Lung microvascular endothelial cell (primary cell): ENCODE measurements around the gene RAB3C. TPM values are rescaled to one million over a fixed set of nuclear protein-coding genes. Genes with fewer than 3 reads are reported as not detected.
"Not testable (repeated sequence)": the region's sequence is repeated elsewhere in the genome, so short reads cannot be mapped to it uniquely, and the experiment has no call there.

ENCODE experiments used
- DNase-seq, 2 donors: peaks; one replicate each; pipeline versions ENCODE4 v3.0.0 to v3.0.0-alpha.2; 2010; ENCODE audit warnings: low read depth in 2 of 2
- total RNA-seq: library from RNA; depleted of rRNA; stranded (reverse); fragments of >200 nt; gene quantifications from 2 replicates; pipeline ENCODE4 v1.2.1, GENCODE V29; 2014

RAB3C gene
- total RNA-seq, 1 donor from 2014 or later, result under 0.01 TPM

DNA sequence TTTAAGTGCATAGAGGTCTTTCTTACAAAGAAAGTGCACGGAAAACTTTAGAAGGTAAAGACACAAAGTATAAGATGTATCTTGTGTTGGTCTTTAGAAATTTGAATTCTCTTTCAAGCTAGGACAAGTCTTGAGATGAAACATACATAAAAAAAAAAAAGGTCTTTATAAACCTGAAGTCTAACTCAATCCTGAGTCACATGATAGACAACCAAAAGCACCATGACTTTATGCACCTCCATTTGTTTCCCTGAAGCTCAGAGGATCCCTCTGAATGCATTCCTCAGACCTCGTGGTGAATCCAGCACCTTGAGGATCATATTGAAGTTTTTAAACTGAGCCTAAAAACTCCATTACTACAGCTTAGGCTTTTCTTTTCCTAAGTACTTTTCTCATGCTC lies 91.8 kb downstream of the RAB3C start:
- no peak for DNase-seq

DNA sequence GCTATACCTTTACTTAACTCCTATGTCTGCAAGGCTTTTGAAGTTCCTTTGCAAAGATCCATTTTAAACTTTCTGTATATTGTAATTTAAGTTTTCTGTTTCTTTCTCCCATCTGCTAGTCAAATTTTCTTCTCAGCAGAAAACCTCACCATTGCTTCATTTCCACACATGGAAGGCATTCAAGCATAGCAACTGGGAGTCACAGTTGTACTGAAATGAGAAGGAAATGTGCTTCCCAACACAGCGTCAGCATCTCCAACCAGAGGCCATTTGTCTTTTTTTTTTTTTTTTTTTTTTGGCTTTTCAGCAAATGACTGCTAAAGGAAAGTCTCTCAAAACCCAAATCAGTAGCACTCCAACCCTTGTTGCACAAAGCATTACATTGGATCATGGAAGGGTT lies 92.5 kb downstream of the RAB3C start:
- DNase-seq, result no peak

DNA sequence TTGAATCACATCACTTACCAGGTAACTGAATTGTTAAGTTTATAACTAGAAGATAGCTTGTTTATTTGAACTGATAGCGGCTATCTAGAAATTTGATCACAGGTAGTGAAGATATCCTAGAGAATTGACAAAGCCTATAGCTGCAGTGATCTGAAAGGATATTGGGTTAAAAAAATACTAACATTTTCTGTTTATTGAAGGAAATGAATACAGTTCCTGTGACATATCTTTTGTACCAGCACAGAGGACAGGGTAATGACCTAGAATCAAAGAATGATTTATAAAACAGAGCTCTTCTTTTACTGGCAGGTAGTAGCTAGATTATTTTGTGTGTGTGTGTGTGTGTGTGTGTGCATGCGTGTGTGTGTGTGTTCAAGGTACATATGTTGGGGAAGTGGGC lies 94.8 kb downstream of the RAB3C start:
- DNase-seq, result peak; percentile 38 to 78

DNA sequence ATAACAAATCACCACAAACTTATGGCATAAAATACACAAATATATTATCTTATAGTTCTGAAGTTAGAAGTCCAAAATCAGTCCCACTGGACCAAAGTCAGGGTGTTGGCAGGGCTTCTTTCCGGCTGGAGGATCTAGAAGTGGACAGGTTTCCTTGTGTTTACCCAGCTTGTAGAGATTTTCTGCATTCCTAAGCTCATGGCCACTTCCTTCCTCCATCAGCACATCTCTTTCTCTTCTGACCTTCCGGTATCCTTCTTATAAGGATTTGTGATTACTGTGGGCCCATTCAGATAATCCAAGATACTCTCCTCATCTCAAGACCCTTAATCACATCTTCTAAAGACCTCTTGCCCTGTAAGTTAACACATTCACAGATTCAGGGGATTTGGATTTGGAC lies 97.6 kb downstream of the RAB3C start:
- DNase-seq, result peak; percentile 20 to 80

DNA sequence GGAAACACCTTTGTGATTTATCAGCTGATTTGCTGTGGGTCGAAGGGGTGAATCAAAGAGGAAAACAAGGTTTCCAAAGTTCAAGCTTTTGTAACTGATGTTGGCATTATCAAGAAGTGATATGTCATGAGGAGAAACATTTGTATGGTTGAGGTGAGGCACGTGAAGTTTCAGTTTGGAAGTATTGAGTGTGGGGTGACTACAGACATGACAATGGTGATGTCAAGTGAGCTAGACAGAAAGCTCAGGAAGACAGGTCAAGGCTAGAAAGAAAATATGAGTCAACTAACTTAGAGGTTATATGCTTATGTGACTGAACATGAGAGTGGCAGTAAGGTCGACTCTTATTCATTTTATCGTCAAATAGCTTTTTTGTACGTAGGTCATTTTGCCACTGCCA lies 99.1 kb downstream of the RAB3C start:
- DNase-seq, result peak in 1 of 2 donors; percentile 59

DNA sequence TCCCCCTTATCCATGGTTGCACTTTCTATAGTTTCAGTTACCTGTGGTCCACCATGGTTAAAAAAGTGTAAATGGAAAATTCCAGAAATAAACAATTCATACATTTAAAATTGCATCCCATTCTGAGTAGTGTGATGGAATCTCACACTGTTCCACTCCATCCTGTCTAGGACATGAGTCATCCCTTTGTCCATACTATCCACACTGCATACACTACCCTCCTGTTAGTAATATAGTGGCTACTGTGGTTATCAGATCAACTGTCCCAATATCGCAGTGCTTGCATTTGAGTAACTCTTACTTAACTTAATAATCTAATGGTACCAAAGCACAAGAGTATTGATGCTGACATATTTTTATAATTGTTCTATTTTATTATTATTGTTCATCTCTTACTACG lies 100.7 kb downstream of the RAB3C start:
- peak; percentile 57 to 69 for DNase-seq

DNA sequence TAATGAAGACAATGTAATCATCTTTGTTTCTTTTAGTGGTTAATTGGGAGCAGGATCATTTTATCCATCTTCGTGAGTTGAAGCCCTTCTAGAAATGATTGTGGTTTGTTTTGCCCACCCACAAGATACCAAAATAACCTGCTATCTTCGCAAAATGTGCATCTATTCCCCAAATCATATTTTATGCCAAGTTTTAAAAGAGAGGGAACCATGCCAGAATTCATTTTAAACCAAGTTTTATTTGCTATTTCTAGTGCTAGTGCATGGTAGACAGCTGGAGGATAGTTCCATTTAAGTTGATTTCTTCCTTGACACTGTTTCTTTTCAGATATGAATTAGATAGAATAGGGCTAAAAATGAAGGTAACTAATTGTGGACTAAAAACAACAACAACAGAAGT lies 104.2 kb downstream of the RAB3C start:
- DNase-seq, result no peak

DNA sequence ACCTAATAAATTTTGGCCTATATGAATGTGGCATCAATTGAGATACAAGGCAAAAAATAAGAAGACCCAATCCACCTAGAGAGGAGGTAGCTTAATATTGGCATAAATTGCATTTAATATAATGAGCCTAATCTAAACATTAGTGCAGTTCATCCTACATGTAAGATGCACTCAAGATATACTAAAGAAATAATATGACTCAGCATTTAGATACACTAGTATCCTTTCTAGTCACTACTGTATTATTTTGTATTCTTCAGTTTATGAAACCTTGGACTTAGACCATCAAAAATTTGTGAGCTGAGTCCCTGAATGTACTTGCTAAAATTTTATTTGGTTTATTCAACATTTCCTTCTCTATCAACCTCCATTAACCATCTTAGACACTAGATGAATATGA lies 104.7 kb downstream of the RAB3C start:
- no peak for DNase-seq

DNA sequence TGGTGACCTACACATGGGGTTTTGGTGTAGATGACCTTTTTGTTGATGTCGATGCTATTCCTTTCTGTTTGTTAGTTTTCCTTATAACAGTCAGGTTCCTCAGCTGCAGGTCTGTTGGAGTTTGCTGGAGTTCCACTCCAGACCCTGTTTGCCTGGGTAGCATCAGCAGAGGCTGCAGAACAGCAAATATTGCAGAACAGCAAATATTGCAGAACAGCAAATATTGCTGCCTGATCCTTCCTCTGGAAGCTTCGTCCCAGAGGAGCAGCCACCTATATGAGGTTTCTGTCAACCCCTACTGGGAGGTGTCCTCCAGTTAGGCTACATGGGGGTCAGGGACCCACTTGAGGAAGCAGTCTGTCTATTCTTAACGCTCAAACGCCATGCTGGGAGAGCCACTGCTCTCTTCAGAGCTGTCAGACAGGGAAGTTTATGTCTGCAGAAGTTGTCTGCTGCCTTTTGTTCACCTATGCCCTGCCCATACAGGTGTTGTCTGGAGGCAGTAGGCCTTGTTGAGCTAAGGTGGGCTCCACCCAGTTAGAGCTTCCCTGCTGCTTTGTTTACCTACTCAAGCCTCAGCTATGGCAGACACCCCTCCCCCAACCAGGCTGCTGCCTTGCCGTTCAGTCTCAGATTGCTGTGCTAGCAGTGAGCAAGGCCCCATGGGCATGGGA lies 116.3 kb downstream of the RAB3C start:
- DNase-seq, result not testable (repeated sequence)

DNA sequence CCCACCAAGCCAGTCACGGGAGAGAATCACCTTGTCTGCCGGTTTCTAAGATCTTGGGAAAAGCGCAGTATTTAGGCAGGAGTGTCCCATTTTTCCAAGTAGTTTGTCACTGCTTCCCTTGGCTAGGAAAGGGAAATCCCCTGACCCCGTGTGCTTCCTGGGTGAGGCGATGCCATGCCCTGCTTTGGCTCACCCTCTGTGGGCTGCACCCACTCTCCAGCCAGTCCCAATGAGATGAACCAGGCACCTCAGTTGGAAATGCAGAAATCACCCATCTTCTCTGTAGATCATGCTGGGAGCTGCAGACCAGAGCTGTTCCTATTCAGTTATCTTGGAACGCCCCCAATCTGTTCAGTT lies 116.9 kb downstream of the RAB3C start:
- DNase-seq, result no peak

DNA sequence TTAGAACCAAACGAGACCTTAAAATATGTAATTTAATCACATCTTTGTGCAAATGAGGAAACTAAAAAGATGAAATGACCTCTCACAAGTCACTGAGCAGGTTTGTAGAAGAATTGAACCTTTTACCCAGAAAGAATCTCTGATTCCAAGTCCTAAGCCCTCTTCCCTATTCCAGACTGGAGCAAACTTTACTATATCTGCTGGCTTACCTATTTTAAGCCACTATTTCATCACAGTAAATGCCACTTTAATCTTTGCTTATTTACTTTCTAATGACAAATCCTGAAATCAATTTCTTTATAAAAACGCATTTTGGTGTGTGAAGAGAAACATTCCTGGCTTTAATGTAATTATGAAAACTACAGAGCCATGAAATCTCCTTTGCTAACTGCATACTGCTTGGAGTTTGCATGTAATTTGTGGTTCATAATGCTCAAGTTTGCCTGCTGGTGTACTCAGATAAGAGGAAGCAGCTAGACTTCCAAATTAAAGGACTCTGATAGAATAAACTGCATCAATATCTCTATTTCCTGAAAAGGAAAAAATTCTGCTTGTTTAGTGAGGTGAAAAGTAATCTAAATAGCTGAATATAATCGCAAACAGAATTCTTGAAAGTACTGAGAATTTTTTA lies 121.2 kb downstream of the RAB3C start:
- no peak for DNase-seq

DNA sequence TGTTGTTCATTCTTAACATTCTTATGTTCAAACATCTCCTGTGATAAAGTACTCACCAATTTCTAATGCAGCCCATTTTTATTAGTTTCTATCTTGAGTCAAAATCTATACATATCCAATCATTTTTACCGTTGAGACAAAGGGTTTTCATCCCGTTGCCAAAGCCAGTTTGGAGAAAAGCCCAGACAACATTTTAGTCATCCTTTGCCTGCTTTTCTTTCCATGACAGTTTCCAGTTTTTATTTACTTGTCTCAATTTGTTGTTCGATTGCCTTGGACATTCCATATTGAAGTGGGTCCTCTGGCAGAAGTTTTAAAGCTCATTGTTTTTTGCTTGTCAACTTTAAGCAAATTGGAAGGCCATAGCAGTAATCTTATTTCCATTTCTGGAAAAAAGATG lies 123.9 kb downstream of the RAB3C start:
- DNase-seq, result peak in 1 of 2 donors; percentile 87

DNA sequence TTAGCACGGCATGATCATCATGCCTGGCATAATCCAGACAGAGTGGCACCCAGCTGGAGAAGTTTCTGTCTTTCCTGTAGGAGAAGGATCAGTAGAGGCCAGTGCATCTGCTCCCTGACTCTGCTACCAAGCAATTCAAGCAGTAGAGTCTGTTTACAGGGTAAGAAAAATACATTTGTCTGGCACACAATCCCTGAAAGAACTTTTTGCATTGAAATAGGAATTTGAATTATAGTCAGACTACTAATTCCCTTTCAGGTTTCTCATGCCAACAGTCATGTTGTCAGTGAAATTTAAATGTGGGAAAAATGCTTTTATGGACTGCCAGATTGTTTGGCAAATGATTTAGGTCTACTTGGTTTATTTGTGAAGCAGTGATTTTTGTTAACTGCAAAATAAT lies 125.6 kb downstream of the RAB3C start:
- DNase-seq, result no peak

DNA sequence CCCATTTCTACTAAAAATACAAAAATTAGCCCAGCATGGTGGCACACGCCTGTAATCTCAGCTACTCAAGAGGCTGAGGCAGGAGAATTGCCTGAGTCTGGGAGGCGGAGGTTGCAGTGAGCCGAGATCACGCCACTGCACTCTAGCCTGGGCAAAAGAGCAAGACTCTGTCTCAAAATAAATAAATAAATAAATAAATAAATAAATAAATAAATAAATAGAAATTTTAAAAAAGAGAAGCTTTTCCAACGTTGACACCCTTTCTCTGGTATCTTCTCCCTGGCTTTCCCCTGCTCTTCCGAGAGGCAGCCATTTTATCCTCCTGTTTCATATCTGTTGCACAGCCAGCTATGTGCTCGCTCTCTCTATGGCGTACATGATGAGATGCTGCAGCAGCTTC lies 127.5 kb downstream of the RAB3C start:
- not testable (repeated sequence) for DNase-seq

DNA sequence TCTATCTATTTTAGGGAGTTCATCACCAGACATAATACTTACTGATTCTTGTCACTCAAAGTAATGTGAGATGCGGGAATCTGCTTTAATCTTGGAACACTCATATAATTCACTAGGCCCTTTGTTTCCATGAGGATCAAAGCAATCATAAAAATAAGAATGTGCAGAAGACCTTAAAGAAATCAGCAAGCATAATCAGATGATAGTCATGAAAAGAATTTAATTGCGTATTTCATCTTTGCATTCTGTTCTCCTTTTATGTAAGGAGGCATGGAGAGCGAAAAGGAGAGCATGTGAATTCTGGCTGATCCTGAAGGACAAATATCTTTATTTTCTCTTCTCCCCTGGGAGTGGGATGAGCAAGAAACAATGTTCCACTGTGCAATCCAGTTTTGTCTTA lies 128.0 kb downstream of the RAB3C start:
- DNase-seq, result no peak

DNA sequence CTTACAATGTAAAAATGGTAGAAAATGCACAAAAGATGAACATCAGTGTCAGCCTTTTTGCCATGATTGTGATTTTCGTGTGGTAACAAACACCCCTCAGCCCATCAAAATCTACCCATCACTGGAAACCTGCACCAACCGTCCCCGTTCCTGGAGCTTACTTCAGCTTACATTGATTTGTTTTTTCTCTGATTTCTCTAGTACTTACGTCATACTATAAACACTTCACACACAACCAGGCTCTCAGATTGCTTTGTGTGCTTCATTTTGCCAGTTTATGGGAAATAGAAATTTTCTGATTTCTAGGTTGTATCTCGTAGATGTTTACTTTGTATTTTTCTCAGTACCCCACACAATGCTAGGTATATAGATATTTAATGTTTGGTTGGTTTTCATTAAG lies 129.1 kb downstream of the RAB3C start:
- no peak for DNase-seq

DNA sequence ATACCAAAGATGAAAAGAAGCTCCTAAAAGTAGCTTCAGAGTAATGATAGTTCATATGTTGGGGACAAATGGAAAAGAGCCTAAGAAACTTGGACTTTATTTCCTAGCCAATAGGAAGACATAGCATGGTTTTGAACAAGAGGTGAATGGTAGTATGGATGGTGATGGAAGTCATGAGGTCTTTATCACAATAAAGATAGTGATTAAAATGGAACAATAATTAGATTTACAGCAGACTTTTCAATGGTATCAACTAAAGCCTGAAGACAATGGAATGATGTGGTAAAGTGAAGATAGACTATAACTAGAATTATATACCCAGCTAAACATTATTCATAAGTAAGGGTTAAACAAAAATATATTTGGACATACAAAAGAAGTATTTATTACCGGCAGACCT lies 131.2 kb downstream of the RAB3C start:
- no peak for DNase-seq

DNA sequence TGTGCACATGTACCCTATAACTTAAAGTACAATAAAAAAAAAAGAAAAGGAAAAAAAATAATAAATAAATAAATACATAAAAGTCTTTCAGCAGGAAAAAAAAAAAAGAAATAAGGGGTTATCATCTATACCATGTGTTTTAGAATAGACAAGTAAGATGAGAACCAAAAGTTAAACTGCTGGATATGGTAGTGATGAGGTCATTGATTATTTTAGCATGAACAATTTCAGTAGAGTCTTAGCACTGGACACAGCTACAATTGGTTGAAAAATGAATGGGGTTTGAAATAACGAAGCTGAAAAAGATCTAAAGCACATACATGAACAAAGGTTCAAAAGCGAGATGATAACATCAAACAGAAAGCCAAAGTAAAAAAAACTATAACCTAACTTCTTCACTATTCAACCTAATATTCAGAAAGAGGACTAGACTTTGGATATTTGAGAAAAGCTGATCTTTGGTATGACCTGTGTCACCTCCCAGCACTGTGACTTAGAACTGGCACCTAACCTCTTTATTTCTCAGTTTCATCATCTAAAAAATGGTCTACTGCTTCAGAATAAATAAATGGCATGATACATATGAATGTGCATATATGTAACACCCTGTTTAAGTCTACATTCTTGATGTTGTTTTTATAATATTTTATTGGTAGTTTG lies 133.3 kb downstream of the RAB3C start:
- DNase-seq, result no peak

DNA sequence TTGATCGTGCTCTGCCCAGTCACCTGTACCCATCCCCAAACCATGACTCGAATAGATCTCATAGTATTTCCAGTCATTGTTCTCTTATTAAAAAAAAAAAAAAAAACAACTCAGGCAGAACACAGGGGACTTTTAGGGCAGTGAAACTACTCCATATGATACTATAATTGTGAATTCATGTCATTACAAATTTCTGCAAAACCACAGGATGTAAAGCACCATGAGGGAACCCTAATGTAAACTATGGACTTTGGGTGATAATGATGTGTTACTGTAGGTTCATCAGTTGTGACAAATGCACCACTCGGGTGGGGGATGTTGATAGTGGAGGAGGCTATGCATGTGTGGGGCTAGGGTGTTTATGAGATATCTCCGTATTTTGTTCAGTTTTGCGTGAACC lies 133.8 kb downstream of the RAB3C start:
- no peak for DNase-seq

DNA sequence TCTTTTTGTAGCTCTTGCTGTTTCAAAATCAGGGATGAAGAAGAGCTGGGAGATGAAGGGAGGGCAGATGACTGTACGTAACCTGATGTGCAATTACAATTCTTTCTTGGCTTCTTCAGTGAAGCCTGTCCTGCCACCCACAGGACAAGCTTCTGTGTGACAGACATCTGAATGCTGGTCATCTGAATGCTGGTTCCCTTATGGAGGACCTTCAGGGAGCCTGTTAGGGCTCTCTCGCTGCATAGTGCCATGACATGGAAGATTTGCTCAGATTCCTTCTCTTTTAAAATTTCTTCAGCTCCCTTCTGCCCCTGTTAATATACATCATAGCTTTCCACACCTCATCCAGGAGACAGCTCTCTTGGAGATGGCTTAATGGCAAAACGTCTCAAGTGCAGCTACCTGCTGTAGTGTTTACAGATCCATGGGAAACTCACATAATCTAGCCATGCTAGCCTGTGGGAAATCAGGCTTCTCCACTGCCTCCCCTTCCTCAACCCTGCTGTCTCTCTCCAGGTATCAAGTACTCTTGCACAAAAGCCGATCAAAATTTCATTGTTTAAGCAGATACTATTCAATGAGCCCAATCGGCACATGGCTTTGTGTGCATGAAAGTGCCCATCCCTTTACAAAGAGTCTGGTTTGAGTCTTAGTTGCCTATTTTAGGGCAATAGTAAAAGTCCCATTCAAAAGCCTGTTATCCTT lies 134.6 kb downstream of the RAB3C start:
- DNase-seq, result peak; percentile 5 to 29

DNA sequence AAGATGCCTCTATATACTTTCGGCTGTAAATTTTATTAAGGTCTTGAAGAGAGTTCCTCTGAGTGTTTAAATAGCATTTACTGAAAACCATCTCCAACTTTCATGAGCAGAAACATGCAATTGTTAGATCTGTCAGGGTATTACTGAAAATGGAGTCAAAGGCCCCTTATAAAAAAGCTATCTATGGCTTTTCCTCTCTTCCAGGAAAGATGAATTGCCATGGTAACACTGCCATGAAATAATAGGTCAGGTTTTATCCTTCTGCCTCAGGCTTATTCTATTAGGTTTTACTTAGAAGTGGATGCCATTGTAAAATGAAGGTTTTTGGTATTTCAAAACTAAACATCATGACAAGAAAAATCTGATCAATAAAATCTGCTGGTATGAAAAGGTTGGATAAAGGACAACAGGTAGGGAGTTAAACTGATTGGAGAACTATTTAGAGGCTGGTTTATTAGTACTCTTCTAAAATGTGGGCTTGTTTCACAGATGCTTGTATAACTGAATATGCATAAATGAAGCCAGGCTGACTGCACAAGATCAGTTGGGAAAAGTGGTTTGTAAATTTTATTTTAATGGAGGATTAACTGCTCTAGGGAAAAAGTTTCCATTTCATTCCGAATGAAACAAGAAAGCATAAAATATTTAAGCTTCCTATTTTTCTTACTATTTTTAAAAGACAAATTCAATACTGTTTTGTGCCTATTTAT lies 135.5 kb downstream of the RAB3C start:
- DNase-seq, result no peak

DNA sequence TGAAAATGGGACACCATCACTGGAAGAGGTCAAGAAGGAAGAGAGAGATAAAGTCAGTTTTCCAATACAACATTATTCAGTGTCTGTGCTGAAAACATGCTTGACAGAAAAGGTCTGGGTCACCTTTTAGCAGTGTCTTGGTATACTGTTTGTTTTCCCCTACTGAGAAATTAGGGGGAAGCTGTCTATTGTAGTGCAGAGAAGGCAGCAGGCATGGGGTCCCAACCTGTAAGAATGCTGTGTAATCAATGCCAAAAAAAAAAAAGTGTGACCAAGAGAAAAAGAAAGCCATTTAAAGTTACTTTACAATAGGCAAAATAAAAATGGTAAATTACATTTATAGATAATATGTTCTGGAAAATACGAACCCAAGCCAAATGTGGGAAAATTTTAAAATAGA lies 139.3 kb downstream of the RAB3C start:
- DNase-seq, result no peak
